HG03378 (cell line): Measurements from ENCODE around the gene OR1K1.
"Not testable (repeated sequence)": the region's sequence is repeated elsewhere in the genome, so short reads cannot be mapped to it uniquely, and the experiment has no call there.

Experiments
- ATAC-seq: cut with Tn5 transposase; IDR thresholded peaks from one replicate; pipeline ENCODE4 v1.9.1; 2021; ENCODE audit warnings: mild to moderate bottlenecking, moderate library complexity; ENCODE audit not compliant: unreplicated experiment

The OR1K1 gene

GRCh38 chr9:122810306-122810946 lies 10.5 kb downstream of the OR1K1 start:
- ATAC-seq = peak; percentile 88

GRCh38 chr9:122812736-122813135 lies 12.8 kb downstream of the OR1K1 start:
- no peak for ATAC-seq

GRCh38 chr9:122814545-122814944 lies 14.6 kb downstream of the OR1K1 start:
- no peak for ATAC-seq

- ATAC-seq = no peak
Measured at GRCh38 chr9:122815544-122815943, 15.6 kb downstream of the OR1K1 start.

- no peak for ATAC-seq
Measured at GRCh38 chr9:122816163-122816867, 16.4 kb downstream of the OR1K1 start.

- ATAC-seq = no peak
Measured at GRCh38 chr9:122819326-122819725, 19.4 kb downstream of the OR1K1 start.

GRCh38 chr9:122819791-122820489 lies 20.0 kb downstream of the OR1K1 start:
- no peak for ATAC-seq

GRCh38 chr9:122820490-122820845 lies 20.5 kb downstream of the OR1K1 start:
- ATAC-seq = no peak

- no peak for ATAC-seq
Measured at GRCh38 chr9:122821278-122821943, 21.5 kb downstream of the OR1K1 start.

- ATAC-seq = no peak
Measured at GRCh38 chr9:122822056-122822455, 22.1 kb downstream of the OR1K1 start.

GRCh38 chr9:122822938-122823337 lies 23.0 kb downstream of the OR1K1 start:
- ATAC-seq = no peak

- ATAC-seq = peak; percentile 32
Measured at GRCh38 chr9:122827761-122828093, 27.8 kb downstream of the OR1K1 start.

GRCh38 chr9:122828965-122829284 lies 29.0 kb downstream of the OR1K1 start:
- not testable (repeated sequence) for ATAC-seq

GRCh38 chr9:122832194-122832593 lies 32.3 kb downstream of the OR1K1 start:
- no peak for ATAC-seq

- no peak for ATAC-seq
Measured at GRCh38 chr9:122835313-122835731, 35.4 kb downstream of the OR1K1 start.

- no peak for ATAC-seq
Measured at GRCh38 chr9:122837266-122837850, 37.4 kb downstream of the OR1K1 start.

GRCh38 chr9:122838441-122838840 lies 38.5 kb downstream of the OR1K1 start:
- ATAC-seq = not testable (repeated sequence)

- ATAC-seq = no peak
Measured at GRCh38 chr9:122841501-122841900, 41.6 kb downstream of the OR1K1 start.

GRCh38 chr9:122844137-122844536 lies 44.2 kb downstream of the OR1K1 start:
- no peak for ATAC-seq

- no peak for ATAC-seq
Measured at GRCh38 chr9:122845116-122845515, 45.2 kb downstream of the OR1K1 start.

GRCh38 chr9:122846371-122846940 lies 46.5 kb downstream of the OR1K1 start:
- ATAC-seq = no peak
